SKM-1 (cell line): Measurements from ENCODE around the gene LRP1B.

Source experiments
- DNase-seq: peaks from one replicate; lab custom pipeline; 2025; ENCODE audit not compliant: unreplicated experiment; lab: John Stamatoyannopoulos, UW

LRP1B gene

DNA sequence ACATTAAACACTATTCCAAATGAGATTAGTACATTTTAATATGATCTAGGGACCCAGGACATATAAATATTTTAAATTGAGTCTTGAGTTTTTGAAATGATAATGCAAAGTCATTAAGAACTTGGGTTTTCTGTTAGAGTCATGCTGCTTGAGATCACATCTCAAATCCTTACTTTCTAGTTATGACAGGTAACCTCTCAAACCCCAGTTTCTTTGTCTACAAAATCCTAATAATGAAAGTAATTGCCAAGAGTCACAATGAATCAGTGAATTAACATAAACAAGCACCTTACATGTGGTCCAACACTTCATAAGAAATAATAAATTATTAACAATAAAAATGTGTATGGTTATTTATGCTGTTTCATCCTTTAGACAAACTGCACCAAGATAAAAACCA is 607.6 kb downstream of the LRP1B start:
- DNase-seq = no peak

DNA sequence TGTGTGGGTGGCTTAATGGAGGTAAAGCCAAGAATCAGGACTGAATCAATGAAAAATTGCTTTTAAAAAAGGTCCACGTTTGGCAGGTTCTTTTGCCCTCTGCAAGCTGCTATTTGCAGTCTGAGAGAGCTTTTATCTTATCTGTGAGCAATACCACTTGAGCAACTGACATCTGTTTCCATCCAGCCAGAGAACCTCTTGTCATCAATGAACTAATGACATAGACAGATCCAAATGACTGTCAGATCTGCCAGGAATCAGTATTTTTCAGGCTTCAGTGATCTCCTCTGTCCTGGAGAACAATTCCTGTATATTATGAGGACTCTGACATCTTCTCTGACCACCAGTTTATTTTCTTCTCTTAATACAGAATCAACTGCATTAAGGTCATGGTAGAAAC is 608.1 kb downstream of the LRP1B start:
- DNase-seq = no peak

DNA sequence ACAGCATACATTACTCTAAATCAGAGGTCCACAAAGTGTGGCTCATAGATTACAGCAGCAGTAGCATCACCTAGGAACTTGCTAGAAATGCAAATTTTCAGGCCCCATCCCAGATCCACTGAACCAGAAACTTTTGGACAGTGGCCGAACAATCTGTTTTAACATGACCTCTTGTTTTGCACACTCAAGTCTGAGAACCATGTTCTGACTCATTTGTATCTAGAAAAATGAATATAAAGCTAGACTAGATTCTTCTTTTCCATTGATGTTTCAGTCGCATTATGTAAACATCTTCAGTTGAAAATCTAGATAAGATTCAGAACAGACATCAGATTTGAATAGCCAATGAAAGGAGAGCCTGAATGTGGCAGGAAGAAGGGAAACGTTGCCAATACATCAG is 608.8 kb downstream of the LRP1B start:
- no peak for DNase-seq

DNA sequence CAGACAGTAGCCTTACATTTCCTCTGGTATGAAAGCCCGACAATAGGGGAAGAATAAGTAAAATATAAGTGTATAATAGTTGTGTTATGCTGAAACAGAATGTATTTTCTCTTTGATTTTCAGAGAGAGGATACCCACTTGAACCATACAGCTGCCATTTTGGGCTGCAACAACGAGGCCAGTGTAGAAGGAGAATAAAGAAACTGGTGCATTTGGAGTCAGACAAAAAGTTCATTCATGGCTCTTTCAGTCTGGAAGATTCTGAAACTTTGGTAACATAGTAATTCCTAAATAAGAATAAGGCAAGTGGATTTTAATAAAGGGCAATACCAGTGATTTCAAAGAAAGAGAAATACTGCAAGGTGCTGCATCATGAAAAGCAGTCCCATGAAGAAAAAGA is 610.9 kb downstream of the LRP1B start:
- DNase-seq = no peak

DNA sequence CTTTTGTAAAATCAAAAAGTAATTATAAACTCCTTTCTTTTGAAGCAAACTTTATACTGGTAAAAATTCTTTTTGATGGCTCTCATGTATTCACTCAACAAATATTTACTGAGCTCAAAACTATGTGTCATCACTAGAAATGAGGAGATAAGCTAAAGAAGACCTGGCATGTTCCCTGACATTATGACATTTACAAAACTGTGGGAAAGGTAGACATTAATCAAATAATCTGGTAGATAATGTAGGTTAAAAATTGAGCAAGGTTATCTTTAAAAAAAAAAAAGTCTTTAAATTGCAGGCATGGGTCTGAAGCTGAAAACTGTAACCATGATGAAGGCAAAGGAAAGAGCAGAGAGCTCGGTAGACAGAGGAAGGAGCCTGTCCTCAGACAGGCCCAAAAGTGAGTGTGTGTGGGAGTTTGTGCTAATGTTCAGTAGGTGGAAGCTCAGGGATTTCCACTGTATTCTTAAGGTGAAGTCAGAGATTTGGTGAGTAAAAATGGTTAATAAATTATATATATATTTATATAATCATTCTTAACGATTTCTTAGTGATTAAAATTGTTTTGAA is 612.9 kb downstream of the LRP1B start:
- no peak for DNase-seq

DNA sequence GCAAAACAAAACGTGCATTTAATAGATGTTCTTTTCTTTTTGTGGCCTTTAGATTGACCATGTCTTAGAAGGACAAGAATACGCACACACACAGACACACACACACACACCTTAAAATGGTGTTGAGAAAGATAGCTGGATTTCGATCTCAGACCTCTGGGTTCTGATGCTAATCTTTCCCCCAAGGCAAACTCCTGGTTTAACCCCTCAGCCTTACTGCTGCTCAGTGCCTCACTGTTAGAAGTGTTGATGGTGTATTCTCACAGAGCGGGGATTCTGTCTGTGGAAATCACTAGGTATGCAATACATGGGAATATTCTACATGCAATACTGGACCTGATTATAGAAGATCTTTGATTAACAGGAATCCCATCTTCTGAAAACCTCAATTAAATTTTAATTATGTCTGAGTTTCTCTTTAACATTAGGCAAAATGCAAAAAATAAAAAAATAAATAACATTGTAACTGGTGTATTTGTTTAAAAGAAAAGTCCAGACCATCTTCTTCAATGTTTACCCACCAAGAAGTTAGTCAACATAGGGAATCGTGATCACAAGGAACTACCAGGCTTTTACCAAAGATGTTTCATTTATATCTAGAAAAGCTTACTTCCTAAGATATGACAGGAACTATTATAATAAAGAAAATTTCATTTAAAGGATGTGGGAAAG is 613.5 kb downstream of the LRP1B start:
- DNase-seq = no peak

DNA sequence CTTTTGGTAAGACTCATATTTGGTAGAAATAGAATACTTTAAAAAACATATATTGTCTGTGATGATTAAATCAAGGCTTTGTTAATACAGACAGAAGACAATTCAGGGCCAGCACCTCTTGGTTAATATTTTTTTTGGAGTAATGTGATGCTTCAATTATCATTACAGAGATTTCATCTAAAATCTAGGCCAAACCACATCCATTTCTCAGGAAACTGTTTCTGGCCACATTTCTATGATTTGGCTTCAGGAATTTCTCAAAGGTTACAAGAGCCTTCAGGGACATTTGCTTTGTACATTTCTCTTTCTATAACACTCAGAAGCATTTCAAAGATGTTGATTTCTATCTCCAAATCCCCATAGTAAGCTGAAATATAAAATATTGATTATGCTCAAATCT is 614.9 kb downstream of the LRP1B start:
- no peak for DNase-seq

DNA sequence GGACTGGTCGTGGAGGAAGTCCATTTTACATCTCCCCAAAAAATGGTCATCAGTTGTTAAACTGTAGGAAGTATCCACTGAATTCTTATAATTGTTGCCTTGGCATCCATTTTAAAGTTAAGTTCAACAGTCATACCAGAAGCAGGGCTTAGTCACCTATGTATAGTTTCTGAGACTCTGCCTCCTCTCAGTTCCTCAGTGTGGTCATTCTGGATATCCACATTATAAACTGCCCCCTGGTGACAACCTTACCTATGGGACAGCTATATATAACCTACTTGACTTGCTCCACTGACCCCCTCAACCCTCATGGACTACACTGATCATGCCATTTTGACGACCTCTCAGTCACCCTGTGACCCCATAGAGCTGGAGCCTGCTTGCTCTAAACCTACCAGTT is 617.0 kb downstream of the LRP1B start:
- DNase-seq = no peak

DNA sequence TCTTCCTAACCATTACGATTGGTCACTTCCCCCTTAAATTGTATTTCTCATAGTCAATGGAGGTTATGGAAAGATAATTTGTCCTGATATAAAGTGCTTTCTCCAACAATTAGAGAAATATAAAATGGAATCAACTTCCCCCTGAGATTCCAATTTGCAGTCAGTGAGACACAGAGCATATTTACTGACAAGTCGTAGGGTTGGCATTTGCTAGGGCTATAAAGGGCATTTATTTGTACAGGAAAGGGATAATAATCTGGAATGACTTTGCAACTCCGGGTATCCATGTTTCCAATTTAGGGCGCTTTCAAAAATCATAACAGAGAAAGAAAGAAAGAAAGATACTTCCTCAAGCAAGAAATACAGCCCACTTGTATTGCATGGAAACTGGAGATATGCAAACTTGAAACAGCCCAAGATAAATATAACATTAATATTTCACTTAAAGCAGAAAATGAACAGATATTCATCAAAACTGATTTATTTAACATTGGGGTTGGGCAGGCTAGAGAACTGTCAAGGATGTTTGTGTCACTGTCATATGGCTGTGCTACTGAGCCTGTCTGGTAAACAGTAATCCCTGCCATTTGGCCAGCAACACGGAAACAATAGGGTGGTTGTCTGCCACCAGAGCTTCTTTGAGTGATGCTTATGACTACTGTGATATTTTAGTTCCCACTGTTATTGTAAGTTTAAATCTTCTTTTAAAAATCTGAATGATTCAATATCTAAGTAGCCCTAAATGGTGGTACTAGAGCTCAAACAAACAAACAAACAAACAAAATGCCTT is 621.8 kb downstream of the LRP1B start:
- no peak for DNase-seq

DNA sequence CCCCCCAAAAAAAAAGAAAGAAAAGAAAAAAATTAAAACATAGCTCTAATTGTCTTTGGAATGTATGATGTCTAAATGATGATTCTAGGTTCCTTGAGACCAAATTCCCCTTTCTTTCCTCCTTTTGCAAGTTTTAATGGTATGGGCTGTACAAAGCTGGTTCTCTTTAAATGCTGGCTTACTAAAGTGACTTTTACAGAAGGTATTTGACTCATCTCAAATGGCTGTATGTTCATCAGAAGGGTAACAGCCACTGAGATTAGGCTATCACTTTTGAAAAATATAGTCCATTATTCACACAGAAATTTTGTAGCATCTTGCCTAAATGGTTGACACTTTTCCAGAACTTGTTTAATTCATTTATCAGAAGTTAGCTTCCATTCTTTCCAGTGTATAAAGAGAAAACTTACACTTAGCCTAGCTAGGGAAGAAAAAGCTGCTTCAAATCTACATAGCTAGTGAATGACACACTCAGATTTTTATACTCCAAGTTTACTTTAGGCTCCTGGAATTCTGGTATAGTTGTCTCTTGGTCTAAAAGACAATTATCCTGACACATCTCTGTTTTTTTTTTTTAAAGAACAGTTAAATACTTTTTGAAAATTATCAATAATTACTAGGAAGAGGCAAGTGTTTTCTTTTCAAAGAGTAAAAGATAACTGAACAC is 622.6 kb downstream of the LRP1B start:
- DNase-seq = no peak

DNA sequence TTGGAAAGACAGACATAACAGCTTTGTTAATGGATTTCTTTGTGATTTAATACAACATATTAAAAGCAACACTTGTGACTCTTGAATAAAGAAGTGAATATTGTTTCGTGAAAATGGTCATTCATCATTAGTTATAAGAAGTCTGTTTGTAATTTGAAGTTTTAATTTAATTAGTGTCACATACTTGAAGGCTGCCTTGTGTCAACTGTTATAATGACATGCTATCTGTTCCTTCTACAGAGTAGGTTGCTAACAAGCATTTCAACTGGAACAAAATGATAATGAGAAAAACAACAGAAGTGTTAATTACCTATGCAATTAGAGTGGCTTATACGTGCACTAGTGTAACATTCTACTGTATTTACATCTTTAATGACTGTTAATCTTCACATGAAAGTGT is 624.7 kb downstream of the LRP1B start:
- no peak for DNase-seq

DNA sequence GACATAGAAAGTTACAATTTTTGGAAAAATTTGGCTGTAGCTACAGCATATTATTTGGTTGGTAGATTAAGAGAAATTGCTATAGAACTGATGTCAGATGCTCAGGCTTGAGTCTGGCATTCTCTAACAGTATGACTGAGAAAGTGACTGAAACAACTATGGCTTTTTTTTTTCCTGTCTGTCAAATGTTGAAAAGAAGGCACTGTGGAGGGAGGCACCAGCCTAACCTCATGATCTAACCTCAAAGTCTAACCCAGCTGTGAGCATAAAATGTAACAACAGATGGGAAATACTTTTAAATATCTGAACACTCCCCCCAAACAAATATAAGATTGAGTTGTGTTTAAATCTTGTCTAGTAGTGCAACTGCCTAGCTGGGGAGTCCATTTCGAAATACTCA is 629.1 kb downstream of the LRP1B start:
- no peak for DNase-seq

DNA sequence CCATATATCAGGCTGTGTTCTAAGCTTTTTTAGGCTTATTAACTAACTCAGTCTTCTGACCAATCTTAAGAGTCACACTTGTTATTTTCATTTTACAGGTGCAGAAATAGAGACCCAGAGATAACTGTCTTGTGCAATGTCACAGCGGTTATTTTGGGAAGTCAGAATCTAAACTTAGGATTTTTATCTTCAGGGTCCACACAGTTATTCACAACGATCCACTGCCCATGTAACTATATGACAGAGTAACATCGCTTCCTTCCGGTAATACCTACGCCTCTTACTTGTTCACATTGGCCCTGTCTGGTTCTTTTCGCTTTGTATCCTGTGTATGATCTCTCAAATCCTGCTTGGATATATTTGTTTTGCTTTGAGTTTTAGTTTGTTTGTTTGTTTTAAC is 631.7 kb downstream of the LRP1B start:
- DNase-seq = peak; percentile 16

DNA sequence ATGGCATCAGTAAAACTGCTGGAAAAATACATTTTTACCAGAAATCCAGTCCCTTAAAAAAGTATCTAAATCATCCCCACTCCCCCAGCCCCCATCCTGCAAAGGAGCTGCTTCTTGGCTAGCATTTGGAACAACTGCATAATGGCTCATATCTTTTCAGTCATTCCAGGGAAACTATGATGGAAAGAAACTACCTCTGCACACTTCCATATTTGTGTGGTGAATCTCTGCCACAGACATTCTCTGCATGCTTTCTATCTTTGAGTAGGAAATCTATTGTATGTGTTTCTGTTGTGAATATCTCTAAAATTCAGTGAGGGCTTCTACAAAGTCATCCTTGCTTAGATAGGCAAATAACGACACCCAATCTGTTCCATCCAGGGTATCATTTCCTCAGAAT is 632.3 kb downstream of the LRP1B start:
- no peak for DNase-seq

DNA sequence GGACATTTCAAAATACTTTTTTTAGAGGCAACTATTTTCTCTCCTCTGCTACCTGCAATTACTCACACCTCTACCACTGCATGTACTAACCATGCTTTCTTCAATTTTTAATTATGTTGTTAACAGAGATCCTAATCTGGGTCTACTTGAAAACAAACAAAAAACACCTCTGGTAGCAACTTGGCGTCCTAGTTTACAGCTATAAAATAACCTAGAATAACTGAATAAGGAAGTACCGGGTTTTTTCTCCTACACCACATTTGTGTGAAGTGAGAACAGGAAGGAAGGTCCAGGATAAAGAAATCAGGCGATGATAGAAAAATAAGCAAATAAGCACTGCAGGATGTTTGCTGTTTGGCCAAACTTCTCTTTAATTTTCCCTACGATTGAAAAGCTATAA is 633.5 kb downstream of the LRP1B start:
- peak; percentile 56 for DNase-seq

DNA sequence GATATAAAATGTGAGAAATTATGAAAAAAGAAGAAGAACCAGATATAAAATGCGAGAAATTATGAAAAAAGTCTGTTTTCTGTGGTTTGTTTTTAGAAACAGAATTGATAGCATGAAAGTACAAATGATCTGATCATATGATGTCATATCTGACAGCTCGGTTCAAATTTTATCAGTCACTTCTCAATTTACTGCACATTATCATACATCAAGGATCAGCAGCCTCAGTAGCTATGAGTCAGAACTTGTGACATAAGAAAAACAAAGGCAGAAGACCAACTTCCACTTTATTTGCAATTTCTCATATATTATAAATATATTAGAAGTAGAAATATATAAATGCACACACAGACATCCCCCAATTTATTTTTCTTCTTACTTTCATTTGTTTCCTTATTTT is 634.0 kb downstream of the LRP1B start:
- no peak for DNase-seq

DNA sequence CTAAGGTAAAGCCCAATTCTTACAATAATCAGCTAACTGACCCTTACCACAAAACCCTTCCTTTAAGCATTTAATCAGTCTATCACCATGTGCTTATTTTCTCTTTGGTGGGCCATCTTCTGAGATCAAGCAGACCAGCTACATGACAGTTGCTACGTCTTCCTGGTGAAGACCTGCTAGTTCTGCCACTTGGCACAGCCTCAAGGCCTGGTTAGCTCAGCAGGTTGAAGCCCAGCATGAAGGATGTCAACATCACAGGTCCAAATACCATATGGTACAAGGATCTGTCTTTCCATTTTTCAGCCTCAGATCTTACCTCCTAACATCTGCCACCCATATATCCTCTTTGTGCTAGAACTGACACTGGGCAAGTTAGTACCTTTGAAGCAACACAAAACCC is 636.9 kb downstream of the LRP1B start:
- no peak for DNase-seq

DNA sequence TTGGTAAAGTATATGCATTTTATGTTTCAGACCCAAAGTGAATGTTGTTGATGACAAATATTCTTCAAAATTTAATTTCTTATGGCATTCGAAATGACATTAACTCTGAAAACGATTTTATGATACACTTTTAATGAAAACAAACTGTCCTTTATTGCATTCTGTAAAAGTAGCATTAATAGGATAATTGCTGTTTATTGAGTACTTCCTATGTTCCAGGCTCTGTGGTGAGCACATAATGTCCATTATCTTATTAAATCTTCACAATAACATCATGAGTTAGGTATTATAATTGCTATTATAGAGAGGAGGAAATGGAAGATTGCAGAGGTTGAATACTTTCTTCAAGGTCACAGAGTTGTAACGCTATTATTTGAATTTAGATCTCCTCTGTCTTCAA is 638.0 kb downstream of the LRP1B start:
- DNase-seq = no peak

DNA sequence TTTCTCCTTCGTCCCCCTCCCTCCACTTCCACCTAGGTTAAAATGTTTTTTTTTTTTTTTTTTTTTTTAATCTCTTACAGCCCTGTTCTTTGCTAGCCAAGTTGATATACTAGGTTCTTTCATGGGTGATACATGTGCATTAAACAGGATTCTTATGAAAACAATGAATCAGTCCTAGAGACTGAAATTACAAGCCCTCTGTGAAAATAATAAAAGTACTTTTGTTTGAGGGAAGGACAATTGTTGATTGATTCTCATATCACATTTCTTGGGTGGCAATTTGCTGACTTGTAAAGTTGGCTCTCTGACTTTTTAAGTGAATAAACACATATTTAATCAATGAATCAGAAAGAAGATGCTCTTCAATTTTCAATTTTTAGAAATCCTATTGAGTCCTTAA is 639.9 kb downstream of the LRP1B start:
- DNase-seq = no peak

DNA sequence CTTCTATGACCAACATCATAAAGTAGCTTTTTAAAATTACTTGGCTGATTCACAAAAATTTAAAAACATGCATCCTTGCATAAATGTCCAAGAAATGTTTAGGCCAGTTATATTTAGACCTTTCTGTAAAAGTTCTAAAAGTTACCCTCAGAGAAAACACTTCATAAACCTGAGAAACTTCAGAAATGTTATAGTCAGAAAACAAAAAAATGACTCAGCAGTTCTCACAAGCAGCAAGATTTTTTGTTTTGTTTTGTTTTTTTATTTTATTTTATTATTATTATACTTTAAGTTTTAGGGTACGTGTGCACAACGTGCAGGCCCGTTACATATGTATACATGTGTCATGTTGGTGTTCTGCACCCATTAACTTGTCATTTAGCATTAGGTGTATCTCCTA is 648.1 kb downstream of the LRP1B start:
- no peak for DNase-seq

DNA sequence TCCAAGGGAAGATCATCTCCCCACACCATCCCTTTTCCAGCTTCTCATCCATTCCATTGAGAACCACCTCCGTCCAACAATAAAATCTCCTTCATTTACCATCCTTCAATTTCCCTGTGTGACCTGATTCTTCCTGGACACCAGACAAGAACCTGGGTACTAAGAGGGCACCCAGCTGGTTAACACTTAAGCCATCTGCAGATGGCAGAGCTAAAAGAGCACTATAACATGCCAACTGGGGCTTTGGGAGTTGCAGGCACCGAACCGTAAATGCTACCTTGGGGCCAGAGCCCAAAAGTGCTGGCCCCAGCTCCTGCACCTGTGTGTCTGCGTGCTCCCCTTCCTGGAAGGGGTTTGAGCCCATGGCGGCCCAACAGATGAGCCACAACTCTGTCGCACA is 655.0 kb downstream of the LRP1B start:
- DNase-seq = no peak

DNA sequence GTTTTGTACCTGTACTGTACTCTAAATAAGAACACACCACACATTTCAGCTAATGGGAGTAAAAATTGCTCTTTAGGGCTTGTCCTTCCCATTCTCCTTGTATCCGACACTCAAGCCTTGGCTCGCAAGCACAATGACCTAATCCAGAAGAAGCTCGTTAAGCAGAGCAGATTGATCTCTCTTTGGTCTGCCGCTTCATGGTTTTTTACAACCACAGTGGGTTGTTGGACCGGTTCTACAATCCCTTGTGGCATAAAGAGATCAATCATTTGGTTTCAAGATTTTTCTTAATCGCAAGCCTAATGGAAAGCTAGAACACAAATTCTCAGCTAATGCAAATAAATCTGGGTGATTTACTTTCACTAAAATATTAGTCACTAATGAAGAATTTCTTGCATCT is 662.1 kb downstream of the LRP1B start:
- DNase-seq = no peak
